Measurements from ENCODE around the gene LRRC56.

The LRRC56 gene

DNA sequence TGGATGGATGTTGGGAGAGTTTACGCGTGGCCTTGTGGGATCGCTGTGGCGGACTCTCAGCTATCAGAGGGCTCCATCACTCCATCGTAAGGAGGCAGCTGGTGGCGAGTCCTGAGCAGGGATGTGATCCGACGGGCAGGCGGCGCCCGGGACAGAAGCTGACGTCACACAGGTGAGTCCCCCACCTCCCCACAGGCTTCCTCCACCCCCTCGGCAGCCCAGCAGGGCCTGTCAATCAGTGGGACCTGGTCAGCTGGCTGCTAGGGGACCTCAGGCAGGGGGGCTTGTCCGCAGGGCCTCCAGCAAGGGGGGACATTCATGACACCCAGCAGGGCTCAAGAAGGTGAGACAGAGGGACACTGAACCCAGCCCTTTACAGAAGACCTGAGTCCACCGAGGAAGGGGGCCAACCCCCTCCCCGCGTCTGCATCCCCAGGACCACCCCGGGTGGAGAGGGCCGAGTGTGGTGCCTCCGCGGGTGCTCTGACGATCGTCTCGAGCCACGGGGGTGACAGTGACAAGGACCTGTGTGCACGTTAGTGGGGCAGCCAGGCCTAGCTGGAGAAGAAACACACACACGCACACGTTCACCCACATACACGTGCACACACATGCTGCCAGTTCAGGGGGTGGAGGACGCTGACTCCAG lies 9.0 kb upstream of the LRRC56 start:
- DNase-seq, result no peak

GRCh38 chr11:528815-529727 lies 8.3 kb upstream of the LRRC56 start:
- DNase-seq, result peak; percentile 37

- no peak for DNase-seq
Observed at GRCh38 chr11:529728-530411, 7.5 kb upstream of the LRRC56 start.

GRCh38 chr11:530960-531831 lies 6.1 kb upstream of the LRRC56 start:
- DNase-seq, result no peak

DNA sequence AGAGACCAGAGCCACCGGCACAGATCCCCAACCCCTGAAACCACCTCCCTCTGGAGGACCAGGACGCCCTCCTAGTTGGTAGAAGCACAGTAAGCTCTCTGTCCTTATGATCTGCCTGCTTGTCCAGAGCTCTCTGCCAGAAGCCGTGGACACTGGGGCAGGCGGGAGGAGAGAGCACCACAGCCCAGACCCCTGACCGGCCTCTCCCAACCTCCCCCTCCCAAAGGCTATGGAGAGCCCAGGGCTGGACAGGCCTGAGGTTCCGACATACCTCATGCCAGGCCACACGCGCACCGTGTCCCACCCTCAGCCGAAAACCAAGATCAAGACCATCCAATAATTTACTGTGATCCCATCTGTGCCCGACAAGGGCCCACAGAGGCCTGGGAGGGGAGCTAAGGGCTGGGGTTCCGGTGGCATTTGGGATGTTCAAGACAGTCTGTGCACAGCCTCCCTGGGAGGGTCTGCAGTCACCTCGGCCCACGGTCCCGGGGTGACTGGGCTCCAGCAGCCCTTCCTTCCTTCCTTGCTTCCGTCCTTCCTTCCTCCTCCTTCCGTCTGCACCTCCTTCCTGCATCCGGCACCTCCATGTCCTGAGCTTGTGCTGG lies 5.3 kb upstream of the LRRC56 start:
- no peak for DNase-seq

GRCh38 chr11:532527-532985 lies 4.8 kb upstream of the LRRC56 start:
- DNase-seq, result no peak

DNA sequence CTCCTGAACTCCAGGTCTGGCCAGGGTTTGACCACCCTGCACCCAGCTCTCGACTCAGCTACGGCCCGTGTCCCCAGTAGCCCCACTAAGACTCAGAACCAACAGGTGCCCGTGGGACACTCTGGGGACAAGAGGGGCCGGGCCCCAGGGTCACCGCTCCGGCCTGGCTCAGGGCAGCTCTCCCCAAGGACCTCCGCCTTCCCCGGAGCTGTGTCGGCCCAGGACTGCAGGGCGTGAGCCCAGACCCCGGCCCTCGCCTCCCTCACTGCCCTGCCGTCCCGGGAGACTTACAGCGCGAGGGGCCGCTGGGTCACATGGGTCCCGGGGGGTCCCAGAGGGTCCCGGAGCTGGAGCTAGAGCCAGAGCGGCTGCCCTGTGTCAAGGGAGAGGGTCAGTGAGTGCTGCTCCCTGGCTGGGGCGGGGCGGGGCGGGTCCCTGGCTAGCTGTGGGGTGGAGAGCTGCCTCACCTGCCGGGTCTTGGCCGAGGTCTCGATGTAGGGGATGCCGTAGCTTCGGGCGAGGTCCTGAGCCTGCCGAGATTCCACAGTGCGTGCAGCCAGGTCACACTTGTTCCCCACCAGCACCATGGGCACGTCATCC lies 4.2 kb upstream of the LRRC56 start:
- no peak for DNase-seq

DNA sequence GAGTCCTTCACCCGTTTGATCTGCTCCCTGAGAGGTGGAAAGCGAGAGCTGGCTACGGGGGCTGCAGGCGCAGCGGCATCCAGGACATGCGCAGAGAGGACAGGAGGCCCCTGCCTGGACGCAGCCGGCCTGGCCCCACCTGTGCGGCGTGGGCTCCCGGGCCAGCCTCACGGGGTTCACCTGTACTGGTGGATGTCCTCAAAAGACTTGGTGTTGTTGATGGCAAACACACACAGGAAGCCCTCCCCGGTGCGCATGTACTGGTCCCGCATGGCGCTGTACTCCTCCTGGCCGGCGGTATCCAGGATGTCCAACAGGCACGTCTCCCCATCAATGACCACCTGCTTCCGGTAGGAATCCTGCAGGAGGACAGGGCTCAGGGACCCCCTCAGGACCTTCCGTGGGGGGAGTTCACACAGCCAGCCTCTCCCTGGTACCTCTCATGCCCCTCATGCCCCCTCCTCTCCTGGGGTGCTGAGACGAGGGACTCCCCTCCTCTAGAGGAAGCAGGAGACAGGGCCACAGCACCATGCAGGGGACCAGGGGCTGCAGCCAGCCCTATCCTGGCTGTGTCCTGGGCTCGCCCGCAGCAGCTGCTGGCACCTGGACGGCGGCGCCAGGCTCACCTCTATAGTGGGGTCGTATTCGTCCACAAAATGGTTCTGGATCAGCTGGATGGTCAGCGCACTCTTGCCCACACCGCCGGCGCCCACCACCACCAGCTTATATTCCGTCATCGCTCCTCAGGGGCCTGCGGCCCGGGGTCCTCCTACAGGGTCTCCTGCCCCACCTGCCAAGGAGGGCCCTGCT lies 3.5 kb upstream of the LRRC56 start:
- DNase-seq, result no peak

DNA sequence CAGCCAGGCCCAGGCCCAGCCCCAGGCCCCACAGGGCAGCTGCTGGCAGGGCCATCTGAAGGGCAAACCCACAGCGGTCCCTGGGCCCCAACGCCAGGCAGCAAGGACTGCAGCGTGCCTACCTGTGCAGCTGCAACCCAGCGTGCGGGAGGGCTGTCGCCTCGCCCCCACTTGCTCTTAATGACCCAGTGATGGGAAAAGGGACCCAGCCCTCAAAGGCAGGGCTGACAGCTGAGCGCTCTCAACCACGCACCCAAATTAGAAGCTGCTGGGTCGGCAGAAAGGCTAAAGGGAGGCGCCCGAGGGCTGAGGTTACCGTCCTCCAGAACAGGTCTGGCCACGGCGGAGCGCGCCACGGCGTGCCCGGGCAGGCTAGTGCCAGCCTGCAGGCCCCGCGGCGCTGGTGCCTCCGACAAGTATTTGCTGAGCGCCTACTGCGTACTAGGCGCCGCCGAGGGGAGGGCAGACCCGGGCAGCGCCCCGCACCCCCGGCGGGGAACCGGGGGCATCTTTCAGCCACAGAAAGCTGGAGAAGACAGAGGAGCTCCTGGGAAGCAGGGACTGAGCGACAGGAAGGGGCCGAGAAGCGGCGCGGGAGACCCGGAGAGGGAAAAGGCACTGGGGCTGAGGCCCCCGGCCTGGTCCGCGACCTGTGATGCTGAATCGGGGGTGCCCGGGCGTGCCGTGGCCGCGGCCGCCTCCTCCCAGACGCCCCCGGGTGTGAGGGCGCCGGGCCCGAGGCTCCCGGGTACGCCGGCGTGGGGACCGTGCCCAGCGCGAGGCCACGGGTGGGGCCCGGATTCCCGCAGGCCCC lies 2.7 kb upstream of the LRRC56 start:
- DNase-seq, result peak; percentile 53

- no peak for DNase-seq
Observed at GRCh38 chr11:535210-535518, 2.2 kb upstream of the LRRC56 start.

DNA sequence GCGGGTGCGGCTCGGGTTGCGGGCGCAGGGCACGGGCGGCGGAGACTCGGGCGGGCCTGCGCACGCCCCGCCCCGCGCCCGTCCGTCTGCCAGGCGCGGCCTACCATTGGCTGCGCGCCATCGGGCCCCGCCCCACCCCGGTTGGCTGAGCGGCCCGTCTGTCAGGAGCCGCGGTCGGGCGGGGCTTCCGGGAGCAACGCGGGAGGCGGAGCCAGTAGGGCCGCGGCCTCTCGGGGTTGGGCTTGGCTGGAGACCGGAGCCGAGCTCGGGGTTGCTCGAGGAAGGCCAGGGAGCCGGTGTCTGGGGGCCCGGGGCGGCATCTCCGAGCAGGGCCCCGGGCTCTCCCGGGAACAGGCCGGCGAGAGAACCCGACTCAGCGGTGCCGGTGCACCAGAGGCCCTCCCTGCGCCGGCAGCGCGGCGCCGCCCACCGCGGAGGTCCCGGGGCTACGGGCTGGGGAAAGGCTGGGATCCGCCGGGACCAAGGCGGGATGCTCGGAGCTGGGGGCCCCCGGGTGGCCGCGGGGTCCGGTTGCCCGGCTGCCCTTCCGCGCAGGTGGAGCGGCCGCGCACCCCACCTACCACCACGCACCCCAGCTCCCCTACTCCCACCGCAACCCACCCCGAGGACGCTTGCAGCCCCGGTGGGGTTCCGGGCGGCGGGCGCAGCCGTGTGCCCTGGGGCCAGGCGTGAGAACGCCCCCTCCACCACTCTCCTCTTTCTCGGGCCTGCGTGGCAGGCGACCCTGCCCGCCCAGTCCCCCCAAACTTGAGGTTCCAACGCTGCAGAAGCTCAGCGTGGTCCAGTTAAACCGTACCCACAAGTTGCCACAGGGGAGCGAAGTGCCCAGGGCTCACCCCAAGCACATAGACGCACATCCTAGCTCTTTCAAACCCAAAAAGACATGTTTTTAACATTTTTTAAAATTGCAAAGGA lies 1.5 kb upstream of the LRRC56 start, which contains the start of gene HRAS:
Gene HRAS, minus strand, starts transcription at position 58 of the 936 bp plus-strand sequence.
- peak; percentile 98 for DNase-seq

DNA sequence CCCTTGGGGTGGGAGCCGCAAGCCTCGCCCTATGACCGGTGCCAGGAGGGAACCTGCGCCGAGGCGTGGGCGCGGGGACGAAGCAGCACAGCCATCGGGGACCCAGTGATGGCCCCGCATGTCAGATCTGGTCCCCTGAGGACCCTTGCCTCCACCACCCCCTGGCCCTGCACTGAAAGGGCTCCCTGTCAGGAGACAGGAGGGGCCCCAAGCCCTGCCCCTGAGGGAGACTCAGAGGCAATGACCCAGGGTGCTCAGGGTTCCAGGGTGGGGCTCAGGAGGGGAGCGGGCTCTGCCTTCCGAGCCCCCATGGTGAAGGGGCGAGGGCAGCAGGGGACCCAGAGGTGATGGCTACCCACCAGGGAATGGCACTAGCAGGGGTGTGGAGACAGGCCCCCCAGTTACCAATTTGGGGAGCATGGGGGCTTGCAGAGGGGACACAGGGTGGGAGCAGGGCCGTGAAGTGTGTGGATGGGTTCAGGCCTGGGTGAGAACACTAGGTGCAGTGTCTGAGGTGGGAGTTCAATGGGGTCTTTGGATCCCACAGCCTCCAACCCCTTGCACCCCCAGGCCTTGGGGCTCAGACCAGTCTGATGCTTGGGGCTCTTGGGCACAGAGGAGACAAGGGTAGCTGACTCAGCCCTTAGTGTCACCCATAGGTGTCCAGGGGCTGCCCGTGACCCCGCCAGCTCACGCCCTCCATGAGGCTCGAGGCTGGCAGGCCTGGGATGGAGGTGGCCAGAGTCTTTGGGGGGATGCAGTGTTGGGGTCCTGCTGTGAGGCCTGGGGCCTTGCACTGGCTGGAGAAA lies 499 bp downstream of the LRRC56 start:
- no peak for DNase-seq

- DNase-seq, result no peak
Observed at GRCh38 chr11:538431-539051, 1.2 kb downstream of the LRRC56 start.

GRCh38 chr11:539971-540481 lies 2.7 kb downstream of the LRRC56 start:
- DNase-seq, result no peak

- no peak for DNase-seq
Observed at GRCh38 chr11:540583-541432, 3.5 kb downstream of the LRRC56 start.

DNA sequence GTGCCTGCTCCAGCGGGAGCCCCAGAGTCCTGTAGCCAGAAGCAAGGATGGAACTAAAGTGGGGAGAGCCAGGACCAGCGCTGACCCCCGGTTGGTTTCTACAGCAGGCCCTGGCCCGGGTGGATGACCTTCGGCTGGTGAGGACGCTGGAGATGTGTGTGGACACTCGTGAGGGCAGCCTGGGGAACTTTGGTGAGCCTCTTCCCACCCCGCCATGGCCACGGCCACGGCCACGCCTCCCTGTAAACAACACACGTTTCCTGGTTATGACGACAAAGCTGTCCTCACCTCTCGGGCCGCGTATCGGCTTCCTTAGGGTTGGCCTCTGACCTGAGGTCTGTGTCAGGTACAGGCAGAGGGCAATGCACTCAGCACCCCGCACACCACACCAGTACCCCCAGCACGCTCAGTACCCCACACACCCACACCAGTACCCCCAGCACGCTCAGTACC lies 4.1 kb downstream of the LRRC56 start:
- DNase-seq, result no peak

Data from NCI-H345 (cell line).